SKM-1 treated with dmso at 0.1 percent for 144 hours (cell line): ENCODE measurements around the gene C6orf62.
A peak's percentile ranks its signal among the peaks of the same experiment; 100 is the strongest.
"Not testable (repeated sequence)": the region's sequence is repeated elsewhere in the genome, so short reads cannot be mapped to it uniquely, and the experiment has no call there.

ENCODE experiments used
- DNase-seq: peaks from one replicate; lab custom pipeline; 2025; ENCODE audit not compliant: unreplicated experiment; lab: John Stamatoyannopoulos, UW

The C6orf62 gene

GRCh38 chr6:24743265-24743943 lies 24.4 kb upstream of the C6orf62 start:
- peak; percentile 10 for DNase-seq

GRCh38 chr6:24742216-24742738 lies 23.3 kb upstream of the C6orf62 start:
- no peak for DNase-seq

GRCh38 chr6:24740861-24741260 lies 21.9 kb upstream of the C6orf62 start:
- no peak for DNase-seq

GRCh38 chr6:24738741-24739140 lies 19.8 kb upstream of the C6orf62 start:
- DNase-seq, result no peak

- DNase-seq, result not testable (repeated sequence)
Observed at GRCh38 chr6:24734710-24735109, 15.8 kb upstream of the C6orf62 start.

GRCh38 chr6:24734166-24734565 lies 15.2 kb upstream of the C6orf62 start:
- DNase-seq, result no peak

- not testable (repeated sequence) for DNase-seq
Observed at GRCh38 chr6:24731456-24732134, 12.6 kb upstream of the C6orf62 start.

GRCh38 chr6:24730653-24731052 lies 11.7 kb upstream of the C6orf62 start:
- not testable (repeated sequence) for DNase-seq

- no peak for DNase-seq
Observed at GRCh38 chr6:24723270-24723669, 4.3 kb upstream of the C6orf62 start.

GRCh38 chr6:24721461-24722215 lies 2.7 kb upstream of the C6orf62 start:
- DNase-seq, result peak; percentile 85

DNA sequence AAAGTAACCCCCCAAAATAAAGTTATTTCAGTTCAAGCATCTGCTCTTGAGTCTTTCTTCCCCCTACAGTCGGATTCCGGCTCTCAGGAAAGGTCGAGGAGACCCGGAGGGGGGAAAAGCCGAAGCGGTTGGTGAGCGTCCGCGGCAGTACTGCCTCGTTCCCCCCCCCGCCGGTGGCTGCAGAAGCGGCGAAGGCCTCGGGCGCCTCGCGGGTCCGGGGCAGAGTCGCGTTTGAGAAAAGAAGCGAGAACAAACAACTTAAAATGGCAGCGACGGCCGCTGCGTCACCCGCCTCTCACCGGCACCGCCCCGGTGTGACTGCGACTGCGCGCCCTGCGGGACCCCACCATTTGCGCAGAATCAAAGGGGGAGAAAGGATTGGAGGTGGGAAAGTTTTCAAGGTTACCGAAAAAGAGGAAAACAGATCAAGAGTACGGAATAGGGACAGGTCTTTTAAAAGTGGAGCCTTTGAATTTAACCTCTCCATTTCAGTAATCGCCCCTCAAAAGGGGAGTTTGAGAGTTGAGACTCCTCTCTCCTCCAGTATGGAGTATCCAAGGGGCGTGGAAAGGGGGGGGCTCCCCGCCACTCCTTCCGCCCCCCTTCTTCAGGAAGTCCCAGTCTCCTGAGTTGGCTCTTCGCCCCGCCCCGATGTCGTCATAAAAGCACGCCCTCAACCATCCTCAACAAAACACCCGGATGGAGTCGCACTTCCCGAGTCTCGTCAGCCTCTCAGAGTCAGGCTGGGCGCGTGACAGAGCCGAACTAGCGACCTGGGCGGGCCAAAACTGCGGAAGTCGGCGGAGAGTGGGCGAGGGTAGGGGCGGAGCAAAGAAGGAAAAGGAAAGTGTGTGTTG lies 1.9 kb upstream of the C6orf62 start:
- peak; percentile 96 for DNase-seq

DNA sequence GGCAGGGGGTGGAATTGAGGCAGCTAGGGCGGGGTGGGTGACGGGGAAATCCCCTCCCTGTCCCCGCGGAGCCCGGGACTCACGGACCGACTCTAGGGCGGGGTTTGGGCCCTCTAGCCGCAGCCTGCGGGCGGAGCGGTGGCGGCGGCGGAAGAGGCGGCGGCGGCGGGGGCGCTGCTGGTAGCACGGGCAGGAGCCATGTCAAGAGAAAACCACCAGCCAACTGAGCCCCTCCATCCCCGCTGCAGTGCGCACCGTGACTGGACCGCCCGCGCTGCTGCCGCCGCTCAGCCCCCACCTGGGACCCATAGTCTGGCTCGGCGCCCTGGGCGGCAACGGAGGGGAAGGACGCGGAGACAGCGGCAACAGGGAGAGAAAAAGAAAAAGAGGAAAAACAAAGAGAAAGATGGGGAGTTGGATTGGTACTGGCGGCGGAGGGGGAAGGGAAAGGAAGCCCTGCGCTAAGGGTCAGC lies 1.2 kb upstream of the C6orf62 start:
- no peak for DNase-seq

- no peak for DNase-seq
Observed at GRCh38 chr6:24718449-24719124, 367 bp downstream of the C6orf62 start.

DNA sequence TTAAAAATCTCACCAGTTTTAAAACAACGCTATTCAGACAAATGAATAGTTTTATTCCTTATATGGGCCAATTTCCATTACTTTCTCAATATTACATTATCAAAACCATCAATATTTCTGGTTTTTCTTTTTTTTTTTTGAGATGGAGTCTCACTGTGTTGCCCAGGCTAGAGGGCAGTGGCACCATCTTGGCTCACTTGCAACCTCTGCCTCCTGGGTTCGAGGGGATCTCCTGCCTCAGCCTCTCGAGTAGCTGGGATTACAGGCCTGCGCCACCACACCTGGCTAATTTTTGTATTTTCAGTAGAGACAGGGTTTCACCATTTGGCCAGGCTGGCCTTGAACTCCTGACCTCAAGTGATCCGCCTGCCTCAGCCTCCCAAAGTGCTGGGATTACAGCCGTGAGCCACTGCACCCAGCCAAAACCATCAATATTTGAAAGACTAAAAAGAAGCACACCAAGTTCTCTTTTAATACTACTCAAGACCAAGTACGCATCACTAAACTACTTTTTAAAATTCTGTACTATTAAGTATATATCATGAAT lies 2.3 kb downstream of the C6orf62 start:
- not testable (repeated sequence) for DNase-seq

DNA sequence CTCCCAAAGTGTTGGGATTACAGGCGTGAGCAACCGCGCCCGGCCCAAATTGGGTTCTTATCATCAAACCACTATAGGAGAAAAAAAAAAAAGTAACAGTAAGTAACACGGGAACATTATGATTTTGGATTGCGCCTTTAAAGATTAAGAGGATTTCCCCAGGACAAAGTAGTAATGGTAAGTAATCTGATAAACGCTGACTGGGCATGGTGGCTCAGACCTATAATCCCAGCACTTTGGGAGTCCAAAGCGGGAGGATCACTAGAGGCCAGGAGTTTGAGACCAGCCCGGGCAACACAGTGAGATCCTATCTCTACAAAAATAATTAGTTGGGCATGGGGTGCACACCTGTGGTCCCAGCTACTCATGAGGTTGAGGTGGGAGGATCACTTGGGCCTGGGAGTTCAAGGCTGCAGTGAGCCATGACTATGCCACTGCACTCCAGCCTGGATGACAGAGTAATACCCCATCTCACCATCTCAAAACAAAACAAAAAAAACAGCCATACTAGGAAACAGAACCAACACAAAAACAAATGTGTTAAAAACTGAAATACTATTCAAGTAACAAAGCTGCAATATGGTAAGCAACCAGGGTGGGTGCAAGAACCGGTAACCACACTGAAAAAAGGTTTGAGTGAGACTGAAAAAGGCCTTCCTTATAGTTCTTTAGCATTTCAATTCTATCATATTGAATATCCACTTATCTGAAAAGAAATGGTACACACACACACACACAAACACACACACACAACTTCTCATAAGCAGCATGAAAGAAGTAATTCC lies 8.2 kb downstream of the C6orf62 start:
- DNase-seq, result no peak

- no peak for DNase-seq
Observed at GRCh38 chr6:24709014-24709711, 9.8 kb downstream of the C6orf62 start.

GRCh38 chr6:24708612-24709011 lies 10.3 kb downstream of the C6orf62 start:
- DNase-seq, result no peak

- DNase-seq, result no peak
Observed at GRCh38 chr6:24704468-24704867, 14.5 kb downstream of the C6orf62 start.
